CD1c-positive myeloid dendritic cell (primary cell): ENCODE results near the gene POMT1.
"Not testable (repeated sequence)": the region's sequence is repeated elsewhere in the genome, so short reads cannot be mapped to it uniquely, and the experiment has no call there.

ENCODE experiments used
- DNase-seq: peaks from one replicate; pipeline ENCODE4 v3.0.0-alpha.2; 2016; ENCODE audit errors: extremely low spot score

Gene POMT1

DNA sequence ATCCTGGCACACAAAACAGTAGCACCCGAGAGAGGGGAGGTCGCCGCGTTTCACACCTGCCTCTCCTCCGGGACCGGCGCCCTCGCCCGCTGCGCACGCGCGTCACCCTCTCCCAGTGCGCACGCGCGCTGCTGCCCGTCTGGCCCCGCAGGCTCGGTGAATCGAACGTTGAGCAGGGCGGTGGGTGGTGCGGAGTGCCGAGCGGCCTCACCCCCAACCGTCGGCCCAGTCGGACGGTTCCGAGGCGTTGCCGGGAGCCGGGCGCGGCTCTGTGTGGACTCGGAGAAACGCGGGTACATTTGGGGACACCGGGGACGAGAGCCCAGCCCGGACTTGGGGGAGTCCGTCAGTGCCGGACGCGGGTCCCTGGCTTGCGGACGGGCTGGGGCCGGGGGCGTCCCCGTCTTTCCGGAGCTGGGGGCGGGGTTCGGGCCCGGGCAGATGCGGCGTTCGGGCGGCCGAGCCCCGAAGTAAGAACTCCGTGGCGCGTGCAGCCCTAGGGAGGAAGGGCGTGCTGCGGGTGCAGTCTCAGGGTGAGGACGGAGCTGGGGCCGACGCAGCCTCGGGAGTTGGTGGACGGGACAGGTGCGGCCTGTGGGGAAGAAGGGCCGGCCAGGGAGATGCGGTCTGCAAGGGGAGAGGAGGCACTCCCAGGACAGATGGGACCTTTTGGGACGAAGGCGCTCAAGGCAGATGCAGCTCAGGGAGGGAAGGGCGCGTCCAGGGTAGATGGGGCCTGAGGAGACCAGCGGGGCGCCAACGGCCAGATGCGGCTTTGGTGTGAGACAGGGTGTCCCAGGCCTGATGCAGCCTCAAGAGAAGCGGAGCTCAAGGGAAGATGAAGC lies at the start of gene POMT1:
Gene POMT1, plus strand, starts transcription at position 138 of the 845 bp plus-strand sequence. CDS start 1,301 bp downstream, outside the sequence.
- peak; percentile 92 for DNase-seq

- DNase-seq = no peak
Observed at GRCh38 chr9:131454028-131454427, 48.7 kb upstream of the POMT1 start.

- not testable (repeated sequence) for DNase-seq
Observed at GRCh38 chr9:131455655-131456054, 47.1 kb upstream of the POMT1 start.

- DNase-seq = no peak
Observed at GRCh38 chr9:131457746-131458145, 45.0 kb upstream of the POMT1 start.

- DNase-seq = no peak
Observed at GRCh38 chr9:131459056-131459455, 43.7 kb upstream of the POMT1 start.

GRCh38 chr9:131461166-131461565 lies 41.6 kb upstream of the POMT1 start:
- no peak for DNase-seq

DNA sequence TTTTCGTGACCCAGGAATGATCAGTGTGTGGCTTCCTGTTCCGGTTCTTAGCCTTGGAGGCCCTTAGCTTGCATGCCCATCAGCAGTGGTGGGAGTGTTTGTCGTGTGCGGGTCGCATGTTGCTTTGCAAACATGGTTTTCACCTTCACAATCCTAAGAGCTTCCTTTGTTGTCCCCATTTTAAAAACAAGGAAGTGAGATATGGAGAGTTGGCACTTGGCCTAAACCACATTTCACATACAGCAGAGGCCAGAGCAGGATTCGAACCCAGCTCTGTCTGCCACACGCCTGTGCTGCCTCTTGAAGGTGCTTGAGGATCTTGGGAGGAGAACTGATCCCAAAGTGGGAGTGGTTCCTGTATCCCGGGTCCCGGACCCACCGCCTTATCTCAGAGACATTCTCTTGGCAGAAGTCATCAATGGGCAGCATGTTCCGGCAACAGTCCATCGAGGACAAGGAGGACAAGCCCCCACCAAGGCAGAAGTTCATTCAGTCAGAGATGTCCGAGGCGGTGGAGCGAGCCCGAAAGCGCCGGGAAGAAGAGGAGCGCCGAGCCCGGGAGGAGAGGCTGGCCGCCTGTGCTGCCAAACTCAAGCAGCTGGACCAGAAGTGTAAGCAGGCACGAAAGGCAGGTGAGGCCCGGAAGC lies 38.2 kb upstream of the POMT1 start:
- DNase-seq = peak; percentile 33

DNA sequence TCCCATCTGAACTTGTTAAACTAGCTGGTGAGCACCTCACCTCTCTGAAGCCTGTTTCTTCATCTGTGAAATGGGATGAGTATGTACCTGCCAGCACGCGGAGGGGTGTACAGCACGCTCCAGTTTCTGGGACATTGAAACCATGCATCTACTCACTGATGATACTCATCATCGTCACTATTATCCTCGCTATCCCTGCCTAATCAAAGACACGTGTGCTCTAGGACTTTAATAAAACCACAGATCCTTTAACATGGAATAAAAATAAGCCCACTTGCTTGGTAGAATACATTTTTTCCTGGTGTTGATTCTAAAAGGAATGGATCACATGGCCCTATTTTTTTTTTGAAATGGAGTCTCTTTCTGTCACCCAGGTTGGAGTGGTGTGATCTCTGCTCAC lies 37.3 kb upstream of the POMT1 start:
- DNase-seq = no peak

GRCh38 chr9:131467214-131467935 lies 35.3 kb upstream of the POMT1 start:
- DNase-seq = no peak

- DNase-seq = no peak
Observed at GRCh38 chr9:131468031-131468430, 34.7 kb upstream of the POMT1 start.

GRCh38 chr9:131469356-131469755 lies 33.4 kb upstream of the POMT1 start:
- no peak for DNase-seq

DNA sequence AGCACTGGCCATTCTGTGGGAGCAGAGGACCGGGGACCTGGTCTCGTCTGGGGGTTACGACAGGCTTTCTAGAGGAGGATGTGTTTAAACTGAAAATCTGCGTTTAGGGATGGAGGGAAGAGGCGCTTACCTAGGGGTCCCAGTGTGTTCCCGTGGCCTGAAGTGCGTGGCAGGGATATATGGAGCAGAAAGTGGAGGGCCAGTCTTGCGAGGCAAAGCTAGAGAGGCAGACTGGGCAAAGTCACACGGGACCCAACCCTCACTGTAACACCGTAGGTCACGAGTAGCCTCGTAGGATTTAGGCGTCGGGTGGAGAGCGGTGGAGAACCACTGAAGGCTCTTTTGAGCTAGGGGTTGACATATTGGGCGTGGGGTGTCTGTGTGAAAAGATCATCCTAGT lies 32.8 kb upstream of the POMT1 start:
- no peak for DNase-seq

DNA sequence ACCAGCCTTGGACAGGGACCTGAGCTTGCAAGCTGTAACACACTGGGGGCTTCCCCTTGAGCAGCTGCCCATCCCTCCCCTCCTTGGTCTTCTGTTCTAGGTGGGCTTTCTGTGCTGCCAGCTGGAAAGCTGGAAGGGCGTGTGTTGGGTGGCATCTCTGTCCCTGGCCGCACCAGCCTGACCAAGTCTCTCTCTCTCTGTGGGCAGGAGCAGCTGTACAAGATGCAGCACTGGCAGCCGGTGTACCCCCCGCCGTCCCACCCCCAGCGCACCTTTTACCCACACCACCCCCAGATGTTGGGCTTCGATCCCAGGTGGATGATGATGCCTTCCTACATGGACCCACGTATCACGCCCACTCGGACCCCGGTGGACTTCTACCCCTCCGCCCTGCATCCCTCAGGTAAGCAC lies 32.1 kb upstream of the POMT1 start:
- DNase-seq = no peak

- DNase-seq = not testable (repeated sequence)
Observed at GRCh38 chr9:131472085-131472484, 30.6 kb upstream of the POMT1 start.

- DNase-seq = no peak
Observed at GRCh38 chr9:131473198-131473885, 29.4 kb upstream of the POMT1 start.

DNA sequence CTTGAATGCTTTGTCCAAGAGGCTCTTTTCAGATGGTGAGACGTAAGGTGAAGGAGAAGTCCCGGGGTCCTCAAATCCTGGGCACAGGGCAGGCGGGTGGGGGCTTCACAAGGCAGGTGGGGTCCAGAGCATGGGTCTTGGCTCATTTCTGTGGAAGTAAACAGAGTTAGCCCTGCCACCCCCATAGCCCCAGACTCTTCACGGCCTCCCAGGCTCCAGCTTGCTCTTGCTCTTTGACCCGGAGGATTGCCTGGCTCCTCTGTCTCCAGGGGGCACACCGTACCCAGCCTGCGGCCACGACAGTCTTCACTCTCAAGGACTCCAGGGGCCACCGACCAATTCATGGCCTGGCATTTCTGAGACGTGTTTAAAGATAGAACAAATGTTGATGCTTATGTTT lies 28.8 kb upstream of the POMT1 start:
- no peak for DNase-seq

- no peak for DNase-seq
Observed at GRCh38 chr9:131474711-131475110, 28.0 kb upstream of the POMT1 start.

DNA sequence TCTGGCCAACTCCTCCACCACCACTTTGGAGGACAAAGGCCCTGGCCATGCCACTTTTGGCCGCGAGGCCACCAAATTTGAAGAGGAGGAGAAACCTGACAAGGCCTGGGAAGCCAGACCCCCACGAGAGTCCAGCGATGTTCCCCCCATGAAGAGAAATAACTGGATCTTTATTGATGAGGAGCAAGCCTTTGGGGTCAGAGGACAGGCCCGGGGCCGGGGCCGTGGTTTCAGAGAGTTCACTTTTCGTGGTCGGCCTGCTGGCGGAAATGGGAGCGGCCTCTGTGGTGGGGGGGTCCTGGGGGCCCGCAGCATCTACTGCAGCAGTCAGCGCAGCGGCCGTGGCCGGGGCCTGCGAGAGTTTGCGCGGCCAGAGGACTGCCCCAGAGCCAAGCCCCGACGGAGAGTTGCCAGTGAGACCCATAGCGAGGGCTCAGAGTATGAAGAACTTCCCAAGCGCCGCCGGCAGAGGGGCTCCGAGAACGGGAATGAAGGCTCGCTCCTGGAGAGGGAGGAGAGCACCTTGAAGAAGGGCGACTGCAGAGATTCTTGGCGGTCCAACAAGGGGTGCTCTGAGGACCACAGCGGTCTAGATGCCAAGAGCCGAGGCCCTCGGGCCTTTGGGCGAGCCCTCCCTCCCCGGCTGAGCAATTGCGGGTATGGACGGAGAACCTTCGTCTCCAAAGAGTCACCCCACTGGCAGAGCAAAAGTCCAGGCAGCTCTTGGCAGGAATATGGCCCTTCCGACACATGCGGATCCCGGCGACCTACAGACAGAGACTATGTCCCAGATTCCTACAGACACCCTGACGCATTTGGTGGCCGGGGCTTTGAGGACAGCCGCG lies 27.4 kb upstream of the POMT1 start:
- no peak for DNase-seq

GRCh38 chr9:131475956-131476776 lies 26.6 kb upstream of the POMT1 start:
- DNase-seq = no peak

GRCh38 chr9:131476777-131477345 lies 25.9 kb upstream of the POMT1 start:
- no peak for DNase-seq
